ENCODE results near the gene KDM4B. TPM values are rescaled to one million over a fixed set of nuclear protein-coding genes. Genes with fewer than 3 reads are reported as not detected.

KDM4B gene
- total and polyA plus RNA-seq, 9 of the 15 experiments (the other 6 are each of a cell fraction or from before 2014, with no cell fraction given), result 0.21 to 29.9 (median 7.3) TPM

DNA sequence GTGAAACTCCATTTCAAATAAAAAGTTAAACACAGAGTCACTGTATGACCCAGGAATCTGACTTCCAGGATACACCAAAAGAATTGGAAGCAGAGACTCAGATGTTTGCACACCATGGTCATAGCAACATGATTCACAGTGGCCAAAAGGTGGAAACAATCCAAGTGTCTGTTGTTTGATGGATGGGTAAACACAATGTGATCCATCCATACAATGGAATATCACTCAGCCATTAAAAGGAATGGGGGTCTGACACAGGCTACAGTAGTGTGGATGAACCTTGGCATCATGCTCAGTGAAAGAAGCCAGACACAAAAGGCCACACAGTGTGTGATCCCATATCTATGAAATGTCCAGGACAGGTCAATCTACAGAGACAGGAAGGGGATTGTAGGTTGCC is 197.3 kb downstream of the KDM4B start:
- H3K9me3 ChIP-seq (replicated peaks; ENCODE audit: control insufficient read depth, insufficient read depth, low read depth, low read length), result peaks cover 10% of the 10 kb centered on the region
- H4K20me1 ChIP-seq (replicated peaks; ENCODE audit: control insufficient read depth, insufficient read depth, low read length), result no peaks in the 10 kb centered on the region
- no peak overlapping the region; the same call in 2 of the 3 replicates for H3K27ac ChIP-seq (ENCODE audit: extremely low read depth, low read depth, low read length)
- H3K4me3 ChIP-seq, result no peak overlapping the region
- H3K9me1 ChIP-seq (ENCODE audit: control insufficient read depth, insufficient read depth, low read length), result no peaks in the 10 kb centered on the region
- CTCF ChIA-PET (ENCODE audit: low intra/inter-chr PET ratio), result no interaction called here
- FAIRE-seq (no peak), DNase-seq (ENCODE audit: extremely low read depth in 1 of 4, low spot score in 3 of 4) (no peak), ATAC-seq (no peak)
- no peak overlapping the region for H2AFZ ChIP-seq (ENCODE audit: low read depth, low read length)
- H3K4me2 ChIP-seq (ENCODE audit: insufficient read depth, low read length), result no peak overlapping the region; the same call in 1 of the 2 replicates
- no TSS peak for BruUV-seq (replicated peaks)
- TF ChIP-seq ZNF12 (CRISPR knock-in tag; IDR thresholded peaks at IDR 0.05) (no peak), PHB (CRISPR knock-in tag; IDR thresholded peaks at IDR 0.05) (no peak), ELK1 (CRISPR knock-in tag; IDR thresholded peaks at IDR 0.05) (no peak), ASH1L (IDR thresholded peaks at IDR 0.05; ENCODE audit: borderline replicate concordance, low read depth, partially characterized antibody) (no peak), OTX1 (CRISPR knock-in tag; IDR thresholded peaks at IDR 0.05) (no peak), HCFC1 (IDR thresholded peaks at IDR 0.05; ENCODE audit: low read depth, low read length) (no peak), NCOA6 (IDR thresholded peaks at IDR 0.05) (no peak), ILK (tag; IDR thresholded peaks at IDR 0.05; ENCODE audit: borderline replicate concordance, low read depth) (no peak), HMG20B (CRISPR knock-in tag; IDR thresholded peaks at IDR 0.05) (no peak), ETV6 (IDR thresholded peaks at IDR 0.05; ENCODE audit: borderline replicate concordance in 1 of 2, low read depth in 2 of 2, low read length in 1 of 2) (no peak), ETV6 (CRISPR knock-in tag; IDR thresholded peaks at IDR 0.05; ENCODE audit: borderline replicate concordance) (no peak), POLR2B (IDR thresholded peaks at IDR 0.05; ENCODE audit: low read depth, partially characterized antibody) (no peak)
- H3K36me3 ChIP-seq (ENCODE audit: control insufficient read depth, insufficient read depth, low read length), result peaks cover 2% of the 10 kb centered on the region; the same call in 2 of the 3 replicates
- POLR2A ChIA-PET, result interaction anchor here (0.6 to 1.7 kb wide), 5 partner anchors 12 to 375 kb away, joined by 3 to 8 read pairs (median 5); partner anchors contain the start of gene FEM1A
- in situ Hi-C loops (cut with MboI) (no loop called here), intact Hi-C loops (cut with micrococcal nuclease) (no loop called here)
- H3K9ac ChIP-seq (ENCODE audit: insufficient read depth in 1 of 2, low read depth in 2 of 2, low read length in 2 of 2), result no peak overlapping the region
- H3K27me3 ChIP-seq (ENCODE audit: control insufficient read depth in 2 of 2, insufficient read depth in 2 of 2, low read length in 2 of 2), result no peaks in the 10 kb centered on the region
- peaks cover 0 to 7% of the 10 kb centered on the region in 2 experiments; a peak in 3 of 5 replicates for H3K4me1 ChIP-seq (replicated peaks in 1 of 2; ENCODE audit: control insufficient read depth in 2 of 2, insufficient read depth in 2 of 2, low read length in 2 of 2)
- peaks cover 29% of the 10 kb centered on the region for H3K79me2 ChIP-seq (ENCODE audit: control insufficient read depth, insufficient read depth, low read length)
